Effector memory CD4-positive, alpha-beta T cell (primary cell): Measurements from ENCODE around the gene SMAD6.

Source experiments
- DNase-seq, 3 donors: peaks; one replicate each; pipeline ENCODE4 v3.0.0-alpha.2; 2020
- H3K27ac ChIP-seq: 2 replicates; pipeline ENCODE4 v1.7.0; 2013; ENCODE audit warnings: mild to moderate bottlenecking, low read length, moderate library complexity; ENCODE audit not compliant: insufficient read depth, poor library complexity, severe bottlenecking
- H3K27me3 ChIP-seq: replicated peaks from 2 replicates; pipeline ENCODE4 v1.7.0; 2013; ENCODE audit warnings: mild to moderate bottlenecking, low read length; ENCODE audit not compliant: insufficient read depth, control insufficient read depth, poor library complexity, severe bottlenecking
- H3K36me3 ChIP-seq: 2 replicates; pipeline ENCODE4 v1.7.0; 2013; ENCODE audit warnings: mild to moderate bottlenecking, low read length, moderate library complexity; ENCODE audit not compliant: control insufficient read depth, insufficient read depth
- H3K4me1 ChIP-seq: 2 replicates; pipeline ENCODE4 v1.7.0; 2013; ENCODE audit warnings: low read length, mild to moderate bottlenecking; ENCODE audit not compliant: control insufficient read depth, insufficient read depth, poor library complexity, severe bottlenecking
- H3K4me3 ChIP-seq: 2 replicates; pipeline ENCODE4 v1.7.0; 2013; ENCODE audit warnings: low read length, low read depth, mild to moderate bottlenecking; ENCODE audit not compliant: insufficient read depth, poor library complexity, severe bottlenecking
- H3K9me3 ChIP-seq: 2 replicates; pipeline ENCODE4 v1.7.0; 2013; ENCODE audit warnings: mild to moderate bottlenecking, low read length, moderate library complexity; ENCODE audit not compliant: control insufficient read depth

Gene SMAD6

DNA sequence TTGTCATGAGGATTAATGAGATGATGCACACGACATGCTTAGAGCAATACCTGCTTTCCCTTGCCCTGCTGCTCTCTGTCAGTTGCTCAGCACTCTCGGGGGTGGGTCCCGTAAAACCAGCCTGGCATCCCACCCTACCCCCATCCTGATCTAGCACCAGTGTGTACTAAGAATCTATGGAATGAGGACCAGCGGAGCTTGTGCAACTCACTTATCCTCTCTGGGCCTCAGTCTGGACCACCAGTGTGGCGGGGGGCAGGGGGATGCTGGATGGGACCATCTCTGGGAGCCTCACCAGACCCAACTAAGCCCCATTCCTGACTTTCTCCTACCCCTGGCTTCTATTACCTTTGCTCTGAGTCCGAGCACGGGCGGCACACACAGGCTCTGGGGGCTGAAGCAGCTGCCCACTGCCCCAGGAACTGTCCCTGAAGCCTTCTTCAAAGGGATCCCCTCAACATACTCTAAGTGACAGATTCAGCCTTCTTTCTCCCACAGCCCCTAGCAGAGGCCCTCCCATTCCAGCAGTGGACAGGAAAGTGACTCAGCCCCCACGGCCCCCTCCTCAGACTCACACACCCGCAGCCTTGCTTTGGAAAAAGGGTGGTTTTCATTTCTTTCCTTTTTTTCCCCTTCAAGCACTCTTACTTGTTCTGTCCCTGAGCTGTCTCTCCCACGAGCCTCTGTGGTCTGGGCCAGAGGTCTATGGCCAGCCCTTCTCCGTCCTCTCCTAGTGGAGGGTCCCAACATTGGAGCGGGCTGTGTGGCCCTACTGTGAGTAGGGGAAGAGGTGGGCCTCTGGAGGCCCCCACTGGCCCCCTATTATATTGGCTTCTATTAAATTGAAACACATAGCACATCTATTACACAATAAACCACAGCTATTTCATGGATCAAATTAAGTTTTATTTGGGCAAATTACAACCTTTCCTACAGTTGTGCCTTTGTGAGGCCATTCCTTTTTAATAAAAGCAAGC lies 100.3 kb downstream of the SMAD6 start:
- Histone ChIP-seq H3K9me3 (no peaks in the 10 kb centered on the region), H3K4me1 (no peaks in the 10 kb centered on the region), H3K36me3 (no peaks in the 10 kb centered on the region), H3K27ac (no peak overlapping the region), H3K4me3 (no peak overlapping the region), H3K27me3 (no peaks in the 10 kb centered on the region)
- DNase-seq: no peak

DNA sequence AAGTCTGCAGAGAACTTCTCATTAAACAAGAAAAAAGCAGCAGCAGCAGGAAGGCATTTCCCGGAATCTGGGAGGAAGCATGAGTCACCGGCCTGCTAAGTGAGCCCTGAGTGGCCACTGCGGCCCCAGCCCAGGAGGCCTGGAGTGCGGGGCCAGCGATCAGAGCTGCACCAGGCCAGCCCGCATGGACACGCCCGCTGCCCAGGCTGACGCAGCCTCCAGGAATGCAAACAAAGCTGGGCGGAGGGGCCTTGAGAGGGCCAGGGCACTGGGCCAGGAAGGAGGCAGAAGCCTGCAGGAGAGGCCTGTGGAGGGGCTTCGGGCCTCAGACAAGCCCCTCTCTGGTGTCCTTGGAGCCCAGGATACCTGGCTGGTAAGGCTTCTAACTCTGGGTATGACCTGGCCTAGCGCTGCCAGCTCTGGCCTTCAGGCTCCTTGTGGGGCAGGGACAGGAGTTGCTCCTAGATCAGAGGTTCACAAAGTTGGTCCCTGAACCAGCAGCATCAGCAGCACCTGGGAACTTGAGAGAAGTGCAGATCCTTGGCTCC lies 101.2 kb downstream of the SMAD6 start:
- Histone ChIP-seq H3K27me3 (no peaks in the 10 kb centered on the region), H3K27ac (no peak overlapping the region), H3K36me3 (no peaks in the 10 kb centered on the region), H3K9me3 (no peaks in the 10 kb centered on the region), H3K4me3 (no peak overlapping the region), H3K4me1 (no peaks in the 10 kb centered on the region)
- DNase-seq: no peak

DNA sequence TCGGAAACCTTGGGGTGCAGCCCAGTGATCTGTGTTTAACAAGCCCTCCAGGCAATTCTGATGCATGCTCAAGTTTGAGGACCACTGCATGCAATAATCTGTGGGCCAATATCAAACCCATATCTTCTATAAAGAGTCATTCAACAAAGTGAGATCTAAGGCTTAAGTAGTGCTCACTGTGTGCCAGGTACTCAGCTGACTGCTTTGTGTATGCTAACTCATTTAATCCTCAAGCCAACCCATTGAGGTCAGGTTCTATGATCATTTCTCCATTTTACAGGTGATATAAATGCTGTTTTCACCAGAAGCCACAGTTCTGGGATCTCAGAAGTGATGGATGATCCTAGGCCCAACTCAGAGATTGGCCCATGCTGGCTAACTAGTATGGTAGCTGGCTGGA lies 101.7 kb downstream of the SMAD6 start:
- DNase-seq: no peak
- Histone ChIP-seq H3K9me3 (no peaks in the 10 kb centered on the region), H3K4me3 (no peak overlapping the region), H3K4me1 (no peaks in the 10 kb centered on the region), H3K27ac (no peak overlapping the region), H3K36me3 (no peaks in the 10 kb centered on the region), H3K27me3 (no peaks in the 10 kb centered on the region)

DNA sequence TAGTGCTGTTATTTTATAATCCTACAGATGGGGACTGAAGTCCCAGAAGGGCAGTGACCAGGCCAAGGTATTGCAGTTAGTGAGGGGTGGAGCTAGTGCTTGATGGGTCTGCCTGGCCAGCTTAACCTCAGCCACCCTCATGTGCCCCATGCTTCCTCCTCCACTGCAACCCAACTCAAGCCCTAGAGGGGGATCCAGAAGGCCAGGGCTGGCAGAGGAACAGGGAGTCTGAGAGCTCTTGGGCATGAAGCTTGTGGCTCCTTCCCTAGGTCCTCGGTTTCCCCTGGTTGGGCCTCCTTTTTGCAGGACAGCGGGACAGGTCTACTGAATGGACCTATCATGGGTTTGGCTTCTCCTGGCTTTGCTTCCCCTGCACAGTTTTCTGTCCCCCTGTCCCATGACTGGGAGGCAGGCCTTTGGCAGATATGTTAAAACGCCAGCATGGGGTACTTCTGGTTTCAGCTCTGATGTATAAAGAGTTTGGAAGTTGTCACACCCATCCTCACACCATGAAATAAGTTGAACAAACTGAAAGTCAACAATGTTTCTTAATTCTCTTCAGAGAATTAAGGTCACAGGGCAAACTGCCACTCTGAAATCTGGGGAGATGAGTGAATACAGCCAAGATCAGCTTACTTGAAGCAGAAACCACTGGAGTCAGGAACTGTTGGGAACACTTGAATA lies 103.3 kb downstream of the SMAD6 start:
- Histone ChIP-seq H3K9me3 (no peaks in the 10 kb centered on the region), H3K4me1 (no peaks in the 10 kb centered on the region), H3K27me3 (no peaks in the 10 kb centered on the region), H3K4me3 (no peak overlapping the region), H3K36me3 (no peaks in the 10 kb centered on the region), H3K27ac (no peak overlapping the region)
- no peak for DNase-seq

DNA sequence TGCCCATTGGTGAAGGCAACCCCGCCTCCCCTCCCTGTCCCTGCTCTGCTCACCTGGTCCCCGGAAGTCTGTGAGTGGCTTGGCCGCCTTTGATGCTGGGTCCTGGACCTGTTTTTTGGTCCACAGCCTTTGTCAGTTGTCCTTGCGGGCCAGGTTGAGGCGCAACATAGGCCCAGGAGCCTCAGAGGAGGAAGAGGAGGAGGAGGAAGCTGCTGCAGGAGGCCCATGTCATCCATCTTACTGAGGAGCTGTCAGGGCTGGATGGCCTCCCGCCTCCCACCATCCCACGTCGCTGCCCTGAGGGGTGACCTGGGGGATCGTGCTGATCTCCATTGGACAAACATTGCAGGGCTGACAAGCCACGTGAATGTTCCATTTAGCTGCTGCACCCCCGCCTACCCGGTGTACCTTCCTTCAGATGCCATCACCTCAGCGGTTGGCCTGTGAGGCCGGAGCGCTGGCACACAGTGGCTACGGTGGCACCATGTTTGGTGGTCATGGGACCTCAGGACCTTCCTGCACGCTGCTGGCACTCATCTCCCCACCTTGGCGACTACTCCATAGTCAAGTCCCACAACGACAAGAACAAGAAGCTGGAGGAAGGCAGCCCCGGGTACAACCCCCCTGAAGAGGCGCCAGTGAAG lies 106.3 kb downstream of the SMAD6 start:
- H3K4me3 ChIP-seq: no peak overlapping the region
- no peak for DNase-seq
- no peaks in the 10 kb centered on the region for H3K36me3 ChIP-seq
- H3K9me3 ChIP-seq: no peaks in the 10 kb centered on the region
- H3K27ac ChIP-seq: no peak overlapping the region
- H3K27me3 ChIP-seq: no peaks in the 10 kb centered on the region
- H3K4me1 ChIP-seq: no peaks in the 10 kb centered on the region

DNA sequence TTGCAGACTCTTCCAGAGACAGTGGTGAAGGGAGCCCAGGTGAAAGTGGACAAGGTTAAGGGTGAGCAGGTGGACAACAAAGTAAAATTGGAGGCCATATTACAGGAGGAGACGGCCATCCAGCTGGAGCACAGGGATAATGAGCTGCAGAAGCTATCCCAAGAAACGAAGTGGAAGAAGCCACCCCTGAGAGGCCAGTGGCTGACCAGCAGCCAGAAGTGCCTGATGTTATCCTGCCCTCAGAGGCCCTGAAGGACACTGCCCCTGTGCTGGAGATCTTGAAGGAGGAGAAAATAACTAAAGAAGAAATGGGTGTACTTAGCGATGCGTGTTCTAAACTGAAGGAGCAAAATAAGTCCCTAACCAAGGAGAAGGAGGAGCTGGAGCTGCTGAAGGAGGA lies 107.6 kb downstream of the SMAD6 start:
- no peak overlapping the region for H3K4me3 ChIP-seq

DNA sequence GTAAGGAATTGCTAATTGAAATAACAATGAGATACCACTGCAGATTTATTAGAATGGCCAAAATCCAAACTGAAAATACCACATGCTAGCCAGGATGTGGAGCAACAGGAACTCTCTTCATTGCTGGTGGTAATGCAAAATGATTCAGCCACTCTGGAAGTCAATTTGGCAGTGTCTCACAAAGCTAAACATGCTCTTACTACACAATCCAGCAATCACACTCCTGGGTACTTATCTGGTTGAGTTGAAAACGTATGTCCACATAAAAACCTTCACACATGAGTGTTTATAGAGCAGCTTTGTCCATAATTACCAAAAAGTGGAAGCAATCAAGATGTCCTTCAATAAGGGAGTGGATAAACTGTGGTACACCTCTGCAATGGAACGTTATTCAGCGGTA lies 113.3 kb downstream of the SMAD6 start:
- no peaks in the 10 kb centered on the region for H3K9me3 ChIP-seq
- no peak overlapping the region for H3K27ac ChIP-seq
- H3K36me3 ChIP-seq: no peaks in the 10 kb centered on the region
- H3K4me1 ChIP-seq: no peaks in the 10 kb centered on the region
- no peaks in the 10 kb centered on the region for H3K27me3 ChIP-seq
- H3K4me3 ChIP-seq: no peak overlapping the region
- no peak for DNase-seq

More for the DNA sequence above, 107.6 kb downstream of the SMAD6 start:
- H3K27ac ChIP-seq: no peak overlapping the region
- no peak for DNase-seq
- H3K36me3 ChIP-seq: no peaks in the 10 kb centered on the region
- no peaks in the 10 kb centered on the region for H3K9me3 ChIP-seq
- no peaks in the 10 kb centered on the region for H3K27me3 ChIP-seq
- H3K4me1 ChIP-seq: no peaks in the 10 kb centered on the region

DNA sequence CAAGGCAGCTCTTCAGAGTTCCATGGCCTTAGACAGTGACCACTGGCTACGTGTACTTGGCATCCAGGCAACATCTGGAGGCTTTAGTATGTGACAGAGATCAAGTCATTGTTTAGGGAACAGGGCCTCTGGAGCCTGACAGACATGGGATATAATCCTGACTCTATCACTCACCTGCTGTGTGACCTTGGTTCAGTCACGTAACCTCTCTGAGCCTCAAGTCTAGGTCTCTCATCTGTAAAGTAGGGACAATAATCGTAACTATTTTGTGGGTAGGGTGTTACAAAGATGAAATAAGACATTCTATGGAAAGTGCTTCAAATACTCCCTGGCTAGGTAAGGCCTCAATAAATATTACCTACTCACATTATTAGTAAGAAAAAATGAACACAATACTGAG lies 114.2 kb downstream of the SMAD6 start:
- Histone ChIP-seq H3K4me1 (no peaks in the 10 kb centered on the region), H3K9me3 (no peaks in the 10 kb centered on the region), H3K4me3 (no peak overlapping the region), H3K36me3 (no peaks in the 10 kb centered on the region), H3K27ac (no peak overlapping the region), H3K27me3 (no peaks in the 10 kb centered on the region)
- DNase-seq: no peak

DNA sequence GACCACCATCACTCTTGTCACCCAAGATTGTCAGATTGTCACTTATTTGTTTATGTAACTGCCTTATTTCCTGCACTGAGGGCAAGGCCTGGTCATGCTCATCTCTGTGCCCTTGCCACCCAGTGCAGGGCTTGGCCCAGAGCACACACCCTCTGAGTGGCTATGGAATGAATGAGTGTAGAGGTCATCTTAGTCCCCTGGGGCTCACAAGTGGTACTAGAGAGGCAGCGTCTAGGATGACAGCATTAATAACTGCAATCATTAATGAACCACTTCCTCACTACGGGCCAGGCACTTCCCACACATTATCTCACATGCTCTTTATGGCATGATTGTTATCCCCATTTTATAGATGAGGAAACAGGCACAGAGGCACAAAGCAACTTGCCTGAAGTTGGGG lies 117.0 kb downstream of the SMAD6 start:
- DNase-seq: no peak
- H3K9me3 ChIP-seq: no peaks in the 10 kb centered on the region
- no peaks in the 10 kb centered on the region for H3K4me1 ChIP-seq

More for the DNA sequence above, 117.0 kb downstream of the SMAD6 start:
- Histone ChIP-seq H3K27ac (no peak overlapping the region), H3K4me3 (no peak overlapping the region), H3K27me3 (no peaks in the 10 kb centered on the region), H3K36me3 (no peaks in the 10 kb centered on the region)
